K562 (cell line): ENCODE results near the gene MAP4. TPM values are rescaled to one million over a fixed set of nuclear protein-coding genes. Genes with fewer than 3 reads are reported as not detected.

ENCODE experiments used
- AFF4 ChIP-seq: sonication (generic); formaldehyde crosslinking; IDR thresholded peaks from 2 replicates; pipeline ENCODE4 v1.8.0; 2023; ENCODE audit warnings: mild to moderate bottlenecking, missing genetic modification reagents
- CBFA2T3 ChIP-seq: fragments of 450-650 bp; IDR thresholded peaks from 2 replicates; pipeline ENCODE4 v1.6.1; 2017
- CTCFL ChIP-seq: IDR thresholded peaks from 2 replicates; pipeline ENCODE4 v1.6.1; 2011; ENCODE audit warnings: borderline replicate concordance, low read depth, mild to moderate bottlenecking, moderate library complexity, low read length; ENCODE audit not compliant: insufficient read depth, poor library complexity, severe bottlenecking
- FOXP1 ChIP-seq: sonication (generic); formaldehyde crosslinking; IDR thresholded peaks from 2 replicates; pipeline ENCODE4 v1.8.0; 2022; ENCODE audit warnings: mild to moderate bottlenecking, missing genetic modification reagents
- HDAC8 ChIP-seq: fragments of 450-650 bp; IDR thresholded peaks from 2 replicates; pipeline ENCODE4 v1.6.1; 2016; ENCODE audit warnings: mild to moderate bottlenecking, missing genetic modification characterization, moderate library complexity, missing compliant biosample characterization
- HOXB6 ChIP-seq: fragments of 250-450 bp; sonication (Bioruptor Pico); IDR thresholded peaks from 2 replicates; pipeline ENCODE4 v1.5.1; 2022; ENCODE audit warnings: mild to moderate bottlenecking, borderline replicate concordance
- MLLT1 ChIP-seq, 2 experiments: fragments of 450-650 bp; IDR thresholded peaks; 2 replicates each; pipeline ENCODE4 v1.6.1; 2016
- MTA1 ChIP-seq: fragments of 450-650 bp; IDR thresholded peaks from 2 replicates; pipeline ENCODE4 v1.6.1; 2017; ENCODE audit warnings: borderline replicate concordance
- SETDB1 ChIP-seq: IDR thresholded peaks from one replicate; pipeline ENCODE4 v1.6.1; 2012; ENCODE audit warnings: low read length, control low read depth, inconsistent platforms
- UBTF ChIP-seq, 2 experiments: IDR thresholded peaks; 2 replicates each; pipeline ENCODE4 v1.6.1; 2012; ENCODE audit warnings: improper control_type of control experiment in 2 of 2, low read depth in 2 of 2, low read length in 2 of 2, borderline replicate concordance in 1 of 2
- ZFP1 ChIP-seq: fragments of 450-650 bp; formaldehyde crosslinking; IDR thresholded peaks from 2 replicates; pipeline ENCODE4 v1.4.0; 2020; ENCODE audit warnings: mild to moderate bottlenecking, mixed read lengths
- ZKSCAN1 ChIP-seq: fragments of 150-350 bp; IDR thresholded peaks from 2 replicates; pipeline ENCODE4 v1.6.1; 2016; ENCODE audit warnings: low read depth, low read length
- ZNF551 ChIP-seq: fragments of 250-450 bp; sonication (Bioruptor Pico); IDR thresholded peaks from 2 replicates; pipeline ENCODE4 v1.5.0; 2021; ENCODE audit warnings: mild to moderate bottlenecking, moderate library complexity
- polyA plus RNA-seq, 8 experiments: library from polyadenylated mRNA; depleted of rRNA in 4 of 8; stranded (reverse) in 5 of 8; unstranded in 3 of 8; fragments of >200 nt; fragmentation: Nextera tagmentation in 2 of 8; fragmentation: Illumina TruSeq in 1 of 8; extraction: Ambion mirVana in 2 of 8; extraction: Trizol in 1 of 8; gene quantifications; 2 replicates each; pipeline versions ENCODE4 v1.2.1 to v1.2.3, GENCODE V29; 2011 to 2014; ENCODE audit warnings: inconsistent platforms in 1 of 8, missing spikeins in 1 of 8
- total RNA-seq, 7 experiments: library from RNA; depleted of rRNA in 6 of 7; stranded (reverse); fragments of >200 nt in 6 of 7; fragmentation: Illumina TruSeq in 2 of 7; extraction: Trizol in 2 of 7; gene quantifications; 2 replicates each; pipeline versions ENCODE4 v1.2.1 to v1.2.3, GENCODE V29; 2011 to 2021; ENCODE audit warnings: low replicate concordance in 1 of 7
- TF ChIP-seq, protein P1 (sequence below): sonication (generic); formaldehyde crosslinking; IDR thresholded peaks from 2 replicates; pipeline ENCODE4 v1.8.0; 2022; ENCODE audit warnings: mild to moderate bottlenecking, missing genetic modification reagents, borderline replicate concordance

Gene MAP4
- total and polyA plus RNA-seq, 9 of the 15 experiments (the other 6 are each of a cell fraction or from before 2014, with no cell fraction given): 13.3 to 141 (median 36.8) TPM

DNA sequence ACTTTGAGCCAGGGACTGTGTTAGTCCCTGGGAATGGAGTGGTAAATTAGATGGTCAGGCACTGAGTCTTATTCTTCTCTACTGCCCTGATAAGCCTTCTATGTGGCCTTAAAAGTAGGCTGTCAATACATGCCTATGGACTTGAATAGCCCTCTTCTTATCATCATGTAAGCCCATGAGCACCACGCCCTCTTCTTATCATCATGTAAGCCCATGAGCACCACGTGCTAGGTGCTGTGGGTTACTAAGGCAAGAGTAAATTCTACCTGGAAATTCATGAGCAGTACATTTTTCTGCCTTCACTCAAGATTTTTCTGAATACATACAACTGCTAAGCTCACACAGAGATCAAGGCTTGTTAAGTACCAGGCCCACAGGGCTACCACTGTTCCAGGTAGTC, 144.8 kb downstream of the MAP4 start (continued):
- no peak for TF ChIP-seq CTCFL
- TF ChIP-seq SETDB1: no peak
- no peak for TF ChIP-seq ZNF551 (CRISPR knock-in tag)
- no peak for TF ChIP-seq FOXP1 (CRISPR knock-in tag)
- no peak for TF ChIP-seq MLLT1 (IDR thresholded peaks at IDR 0.05)
- 0 out of 2 replicates have a peak, but pooled peaks have one; percentile 16 for TF ChIP-seq ZKSCAN1
- no peak for TF ChIP-seq UBTF (IDR thresholded peaks at IDR 0.05; ENCODE audit: borderline replicate concordance in 1 of 2, low read depth in 2 of 2, low read length in 2 of 2)
- TF ChIP-seq CBFA2T3: peak; percentile 47
- TF ChIP-seq ZFP1 (CRISPR knock-in tag): no peak
- no peak for TF ChIP-seq AFF4 (CRISPR knock-in tag)
- no peak for TF ChIP-seq HOXB6 (CRISPR knock-in tag)
- TF ChIP-seq MTA1: no peak
- TF ChIP-seq HDAC8 (tag): no peak
- TF ChIP-seq, protein P1, sequence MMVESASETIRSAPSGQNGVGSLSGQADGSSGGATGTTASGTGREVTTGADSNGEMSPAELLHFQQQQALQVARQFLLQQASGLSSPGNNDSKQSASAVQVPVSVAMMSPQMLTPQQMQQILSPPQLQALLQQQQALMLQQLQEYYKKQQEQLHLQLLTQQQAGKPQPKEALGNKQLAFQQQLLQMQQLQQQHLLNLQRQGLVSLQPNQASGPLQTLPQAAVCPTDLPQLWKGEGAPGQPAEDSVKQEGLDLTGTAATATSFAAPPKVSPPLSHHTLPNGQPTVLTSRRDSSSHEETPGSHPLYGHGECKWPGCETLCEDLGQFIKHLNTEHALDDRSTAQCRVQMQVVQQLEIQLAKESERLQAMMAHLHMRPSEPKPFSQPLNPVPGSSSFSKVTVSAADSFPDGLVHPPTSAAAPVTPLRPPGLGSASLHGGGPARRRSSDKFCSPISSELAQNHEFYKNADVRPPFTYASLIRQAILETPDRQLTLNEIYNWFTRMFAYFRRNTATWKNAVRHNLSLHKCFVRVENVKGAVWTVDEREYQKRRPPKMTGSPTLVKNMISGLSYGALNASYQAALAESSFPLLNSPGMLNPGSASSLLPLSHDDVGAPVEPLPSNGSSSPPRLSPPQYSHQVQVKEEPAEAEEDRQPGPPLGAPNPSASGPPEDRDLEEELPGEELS: no peak
